ENCODE results near the gene KRTAP10-6.

- no peak for TF ChIP-seq POLR2AphosphoS5 (IDR thresholded peaks at IDR 0.05; ENCODE audit: low read depth, low read length)
- TF ChIP-seq CHD2 (IDR thresholded peaks at IDR 0.05; ENCODE audit: low read length, partially characterized antibody) = no peak
These were observed 20.4 kb upstream of the KRTAP10-6 start for GRCh38 chr21:44612669-44613229.
